Caco-2 (cell line): Measurements from ENCODE around the gene MXRA7. TPM values are rescaled to one million over a fixed set of nuclear protein-coding genes. Genes with fewer than 3 reads are reported as not detected.
"Not testable (repeated sequence)": the region's sequence is repeated elsewhere in the genome, so short reads cannot be mapped to it uniquely, and the experiment has no call there.

Experiments
- BruUV-seq: library from RNA; stranded (reverse); fragments of 400-500 nt; replicated peaks from 2 replicates; lab custom pipeline; 2021; lab: Mats Ljungman, UMichigan
- CTCF ChIA-PET: fragments of 300-600 bp; sonication (Branson Sonifier 250); formaldehyde crosslinking; loops from one replicate; lab custom pipeline; 2022; ENCODE audit warnings: antibody characterized with exemption; lab: Charles Lee
- POLR2A ChIA-PET: fragments of 300-600 bp; sonication (Branson Sonifier 250); formaldehyde crosslinking; loops from one replicate; lab custom pipeline; 2022; ENCODE audit warnings: antibody characterized with exemption; lab: Charles Lee
- DNase-seq, 2 experiments: peaks; one replicate each; pipeline versions ENCODE4 v3.0.0 to v3.0.0-alpha.2; 2020 to 2022
- H3K27me3 ChIP-seq: replicated peaks from 2 replicates; pipeline ENCODE4 v1.6.0; 2011; ENCODE audit warnings: low read length; ENCODE audit not compliant: control insufficient read depth, insufficient read depth
- H3K36me3 ChIP-seq: 2 replicates; pipeline ENCODE4 v1.5.1; 2011; ENCODE audit warnings: low read length; ENCODE audit not compliant: control insufficient read depth, insufficient read depth
- H3K4me1 ChIP-seq: fragments of 250-450 bp; sonication (Bioruptor Pico); 2 replicates; pipeline ENCODE4 v1.5.1; 2020; ENCODE audit warnings: mild to moderate bottlenecking
- H3K4me3 ChIP-seq: 2 replicates; pipeline ENCODE4 v1.5.1; 2011; ENCODE audit warnings: low read depth, mild to moderate bottlenecking, control low read depth, low read length
- H3K9me3 ChIP-seq: fragments of 250-450 bp; sonication (Bioruptor Pico); 2 replicates; pipeline ENCODE4 v1.5.1; 2020; ENCODE audit warnings: mild to moderate bottlenecking, moderate library complexity
- H3K27ac Mint-ChIP-seq: one replicate; pipeline ENCODE4 v1.8.0; 2022; ENCODE audit warnings: mixed read lengths; ENCODE audit not compliant: unreplicated experiment
- H3K27me3 Mint-ChIP-seq: one replicate; pipeline ENCODE4 v1.8.0; 2022; ENCODE audit warnings: mixed read lengths; ENCODE audit not compliant: insufficient read depth, unreplicated experiment
- H3K36me3 Mint-ChIP-seq: one replicate; pipeline ENCODE4 v1.8.0; 2022; ENCODE audit warnings: mild to moderate bottlenecking, mixed read lengths; ENCODE audit not compliant: insufficient read depth, unreplicated experiment
- H3K4me1 Mint-ChIP-seq: one replicate; pipeline ENCODE4 v1.8.0; 2022; ENCODE audit warnings: low read depth, mixed read lengths; ENCODE audit not compliant: unreplicated experiment
- H3K4me3 Mint-ChIP-seq: one replicate; pipeline ENCODE4 v1.8.0; 2022; ENCODE audit warnings: mild to moderate bottlenecking, moderate library complexity, mixed read lengths; ENCODE audit not compliant: unreplicated experiment
- H3K9me3 Mint-ChIP-seq: one replicate; pipeline ENCODE4 v1.8.0; 2022; ENCODE audit warnings: mixed read lengths; ENCODE audit not compliant: unreplicated experiment
- intact Hi-C: fragments of 100-400 bp; cut with micrococcal nuclease; formaldehyde crosslinking; loops from one replicate; pipeline ENCODE4 v1.10.0; 2022; ENCODE audit not compliant: unreplicated experiment
- total RNA-seq: library from RNA; stranded (reverse); gene quantifications from 2 replicates; pipeline ENCODE4 v1.2.3, GENCODE V29; 2022
- TF ChIP-seq, protein P1 (sequence below), 2 experiments: fragments of 200-600 bp in 1 of 2; IDR thresholded peaks; 1 replicate in 1 of 2; 2 replicates in 1 of 2; pipeline versions ENCODE4 v1.5.1 to v1.8.0; 2011 to 2022; ENCODE audit warnings: antibody characterized with exemption in 1 of 2, control low read depth in 1 of 2, inconsistent platforms in 1 of 2, low read depth in 1 of 2, low read length in 1 of 2, mild to moderate bottlenecking in 1 of 2, moderate library complexity in 1 of 2; ENCODE audit not compliant: insufficient read depth in 1 of 2, severe bottlenecking in 1 of 2, unreplicated experiment in 1 of 2

Gene MXRA7
- total RNA-seq, 1 experiment from 2014 or later = 70.2 TPM

DNA sequence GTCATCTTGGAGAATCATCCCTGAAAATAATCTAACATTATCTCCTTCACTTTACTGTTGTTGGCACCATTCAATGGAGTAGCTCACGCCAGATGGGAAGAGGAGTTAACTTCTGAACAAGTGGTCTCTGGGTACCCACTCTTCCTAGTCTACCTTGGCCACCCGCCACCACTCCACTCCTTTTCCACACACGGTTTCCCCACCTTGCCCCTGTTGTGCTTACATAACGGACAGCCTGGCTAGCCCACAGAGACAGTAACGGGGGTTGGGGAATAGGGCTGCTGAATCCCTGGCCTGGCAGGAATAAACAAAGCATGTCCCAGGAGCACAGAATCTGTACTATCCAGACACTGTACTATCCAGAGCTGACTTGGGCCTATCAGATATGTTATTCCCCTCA, 3.6 kb upstream of the MXRA7 start:
- peaks cover 50% of the 10 kb centered on the region for H3K36me3 Mint-ChIP-seq
- H3K4me3 Mint-ChIP-seq = no peak overlapping the region
- peaks cover 16% of the 10 kb centered on the region for H3K4me1 Mint-ChIP-seq
- POLR2A ChIA-PET = no interaction called here
- H3K4me1 ChIP-seq = peaks cover 8% of the 10 kb centered on the region
- BruUV-seq = no TSS peak
- H3K27ac Mint-ChIP-seq = no peak overlapping the region
- no peak for DNase-seq
- intact Hi-C loops = loop anchor here (2.0 to 5.0 kb wide), 3 partner anchors 28 to 158 kb away; no protein-coding TSS in a partner anchor
- H3K36me3 ChIP-seq = peaks cover 3% of the 10 kb centered on the region
- no peaks in the 10 kb centered on the region for H3K27me3 Mint-ChIP-seq
- CTCF ChIA-PET = interaction anchor here (1.1 to 1.3 kb wide), 2 partner anchors 33 to 74 kb away, joined by 3 to 4 read pairs; no protein-coding TSS in a partner anchor
- no peaks in the 10 kb centered on the region for H3K9me3 Mint-ChIP-seq
- H3K9me3 ChIP-seq = no peaks in the 10 kb centered on the region
- TF ChIP-seq, protein P1, sequence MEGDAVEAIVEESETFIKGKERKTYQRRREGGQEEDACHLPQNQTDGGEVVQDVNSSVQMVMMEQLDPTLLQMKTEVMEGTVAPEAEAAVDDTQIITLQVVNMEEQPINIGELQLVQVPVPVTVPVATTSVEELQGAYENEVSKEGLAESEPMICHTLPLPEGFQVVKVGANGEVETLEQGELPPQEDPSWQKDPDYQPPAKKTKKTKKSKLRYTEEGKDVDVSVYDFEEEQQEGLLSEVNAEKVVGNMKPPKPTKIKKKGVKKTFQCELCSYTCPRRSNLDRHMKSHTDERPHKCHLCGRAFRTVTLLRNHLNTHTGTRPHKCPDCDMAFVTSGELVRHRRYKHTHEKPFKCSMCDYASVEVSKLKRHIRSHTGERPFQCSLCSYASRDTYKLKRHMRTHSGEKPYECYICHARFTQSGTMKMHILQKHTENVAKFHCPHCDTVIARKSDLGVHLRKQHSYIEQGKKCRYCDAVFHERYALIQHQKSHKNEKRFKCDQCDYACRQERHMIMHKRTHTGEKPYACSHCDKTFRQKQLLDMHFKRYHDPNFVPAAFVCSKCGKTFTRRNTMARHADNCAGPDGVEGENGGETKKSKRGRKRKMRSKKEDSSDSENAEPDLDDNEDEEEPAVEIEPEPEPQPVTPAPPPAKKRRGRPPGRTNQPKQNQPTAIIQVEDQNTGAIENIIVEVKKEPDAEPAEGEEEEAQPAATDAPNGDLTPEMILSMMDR (IDR thresholded peaks at IDR 0.05; ENCODE audit: insufficient read depth in 1 of 2, low read depth in 1 of 2, low read length in 1 of 2, severe bottlenecking in 1 of 2, unreplicated experiment in 1 of 2) = no peak
- no peak overlapping the region for H3K4me3 ChIP-seq
- H3K27me3 ChIP-seq = no peaks in the 10 kb centered on the region

DNA sequence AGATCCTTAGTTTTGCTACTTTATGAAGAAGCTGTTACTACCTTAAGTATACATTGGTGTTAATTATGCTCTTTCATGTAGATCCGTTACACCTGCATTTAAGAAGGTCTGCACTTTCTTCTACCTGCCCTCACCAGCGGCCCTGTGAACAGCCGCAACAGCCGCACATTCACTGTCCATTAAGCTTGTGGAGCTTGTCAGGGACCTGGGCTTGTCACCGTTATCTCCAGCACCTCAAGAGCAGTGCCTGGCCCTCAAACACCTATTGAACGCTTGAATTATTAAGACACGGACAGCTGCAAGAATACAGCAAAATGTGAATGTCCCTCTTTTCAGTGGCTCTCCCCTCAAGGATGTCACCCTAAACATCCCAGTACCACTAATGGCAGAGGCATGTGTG, 3.0 kb upstream of the MXRA7 start:
- Histone ChIP-seq H3K9me3 (no peaks in the 10 kb centered on the region), H3K4me3 (no peak overlapping the region), H3K36me3 (peaks cover 3% of the 10 kb centered on the region), H3K4me1 (peaks cover 13% of the 10 kb centered on the region), H3K27me3 (no peaks in the 10 kb centered on the region)
- no TSS peak for BruUV-seq
- TF ChIP-seq, protein P1 (IDR thresholded peaks at IDR 0.05; ENCODE audit: insufficient read depth in 1 of 2, low read depth in 1 of 2, low read length in 1 of 2, severe bottlenecking in 1 of 2, unreplicated experiment in 1 of 2) = no peak
- no peaks in the 10 kb centered on the region for H3K27me3 Mint-ChIP-seq
- intact Hi-C loops = loop anchor here (2.0 to 5.0 kb wide), 3 partner anchors 27 to 157 kb away; no protein-coding TSS in a partner anchor
- no peaks in the 10 kb centered on the region for H3K9me3 Mint-ChIP-seq
- no peak for DNase-seq
- H3K4me3 Mint-ChIP-seq = peak overlapping the region; percentile 13
- H3K27ac Mint-ChIP-seq = no peak overlapping the region
- peaks cover 45% of the 10 kb centered on the region for H3K36me3 Mint-ChIP-seq
- ChIA-PET POLR2A (no interaction called here), CTCF (interaction anchor here (1.1 to 1.3 kb wide), 2 partner anchors 32 to 74 kb away, joined by 3 to 4 read pairs; no protein-coding TSS in a partner anchor)
- H3K4me1 Mint-ChIP-seq = peaks cover 21% of the 10 kb centered on the region

DNA sequence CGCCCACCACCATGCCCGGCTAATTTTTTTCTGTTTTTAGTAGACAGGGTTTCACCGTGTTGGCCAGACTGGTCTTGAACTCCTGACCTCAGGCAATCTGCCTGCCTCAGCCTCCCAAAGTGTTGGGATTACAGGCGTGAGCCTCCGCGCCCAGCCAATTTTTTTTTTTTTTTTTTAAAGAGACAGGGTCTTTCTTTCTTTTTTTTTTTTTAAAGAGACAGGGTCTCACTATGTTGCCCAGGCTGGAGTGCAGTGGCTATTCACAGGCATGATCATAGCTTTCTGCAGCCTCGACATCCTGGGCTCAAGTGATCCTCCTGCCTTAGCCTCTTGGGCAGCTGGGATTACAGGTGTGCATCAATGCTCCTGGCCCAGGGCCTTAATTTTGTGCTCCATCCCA, 1.6 kb upstream of the MXRA7 start:
- BruUV-seq, H3K9me3 ChIP-seq, H3K36me3 ChIP-seq, POLR2A ChIA-PET, DNase-seq, H3K4me3 ChIP-seq, H3K9me3 Mint-ChIP-seq, H3K4me3 Mint-ChIP-seq, CTCF ChIA-PET, H3K27me3 Mint-ChIP-seq, H3K27me3 ChIP-seq, H3K27ac Mint-ChIP-seq: not testable (repeated sequence)
- peaks cover 21% of the 10 kb centered on the region for H3K4me1 Mint-ChIP-seq
- intact Hi-C loops = loop anchor here (5.0 kb wide), 1 partner anchor 40 kb away; no protein-coding TSS in a partner anchor
- H3K4me1 ChIP-seq = peaks cover 13% of the 10 kb centered on the region
- peaks cover 30% of the 10 kb centered on the region for H3K36me3 Mint-ChIP-seq

DNA sequence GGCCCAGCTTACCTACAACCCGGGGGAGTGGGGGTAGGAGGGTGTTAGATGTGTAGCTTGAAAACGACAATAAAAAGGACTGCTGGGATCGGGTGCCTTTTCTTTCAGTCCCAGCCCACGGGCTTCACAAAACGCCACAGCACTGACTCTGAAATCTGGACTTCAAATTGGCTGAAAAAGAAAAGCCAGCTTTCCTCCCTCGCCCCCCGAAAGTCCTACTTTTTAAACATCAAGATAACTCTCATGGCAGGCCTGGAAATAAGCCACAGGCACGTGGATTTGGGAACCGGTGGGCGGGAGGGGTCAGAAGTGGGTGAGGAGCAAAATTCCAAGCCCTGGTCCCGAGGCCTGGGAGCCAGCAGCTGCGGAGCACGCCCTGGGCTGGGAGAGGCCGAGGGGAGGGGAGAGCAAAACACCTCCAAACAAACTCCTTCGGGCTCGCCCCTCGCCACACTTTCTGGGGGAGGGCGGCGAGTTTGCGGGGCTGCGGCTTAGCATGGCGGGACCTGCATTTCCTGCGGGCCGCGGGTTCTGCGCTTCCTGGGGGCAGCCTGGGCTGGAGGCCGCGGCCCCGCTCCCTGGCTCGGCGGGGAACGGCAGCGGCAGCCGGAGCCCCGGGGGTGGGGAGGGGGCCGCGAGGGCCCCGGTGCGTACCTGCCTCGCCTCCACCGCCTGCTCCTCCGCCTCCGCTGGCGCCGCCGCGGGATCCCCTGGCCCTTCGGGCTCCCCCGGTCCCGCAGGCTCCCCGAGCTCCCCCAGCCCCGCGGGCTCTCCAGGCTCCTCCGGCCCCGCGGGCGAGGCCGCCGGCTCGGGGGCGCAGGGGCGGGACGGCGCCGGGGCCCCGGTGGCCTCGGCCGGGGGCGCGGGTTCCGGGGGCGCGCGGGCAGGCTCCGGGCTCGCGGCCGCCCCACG, 558 bp downstream of the MXRA7 start:
- peak in 1 of 2 experiments; percentile 45 for DNase-seq
- Mint-ChIP-seq H3K4me3 (peak overlapping the region; percentile 77), H3K4me1 (peaks cover 15% of the 10 kb centered on the region), H3K27ac (peak overlapping the region; percentile 74)
- H3K36me3 ChIP-seq, H3K27me3 ChIP-seq, BruUV-seq, H3K36me3 Mint-ChIP-seq, H3K27me3 Mint-ChIP-seq, H3K9me3 Mint-ChIP-seq, H3K9me3 ChIP-seq: not testable (repeated sequence)
- intact Hi-C loops = loop anchor here (5.0 kb wide), 1 partner anchor 38 kb away; no protein-coding TSS in a partner anchor
- ChIA-PET POLR2A (interaction anchor here (1.0 to 1.3 kb wide), 2 partner anchors 36 to 153 kb away, joined by 3 to 4 read pairs; no protein-coding TSS in a partner anchor), CTCF (interaction anchor here (0.9 to 1.4 kb wide), 3 partner anchors 28 to 153 kb away, joined by 3 to 6 read pairs (median 4); no protein-coding TSS in a partner anchor)
- H3K4me1 ChIP-seq = peaks cover 13% of the 10 kb centered on the region
- peak overlapping the region; percentile 71 for H3K4me3 ChIP-seq
